ENCODE data around the gene BDNF.
A peak's percentile ranks its signal among the peaks of the same experiment; 100 is the strongest.

The BDNF gene

DNA sequence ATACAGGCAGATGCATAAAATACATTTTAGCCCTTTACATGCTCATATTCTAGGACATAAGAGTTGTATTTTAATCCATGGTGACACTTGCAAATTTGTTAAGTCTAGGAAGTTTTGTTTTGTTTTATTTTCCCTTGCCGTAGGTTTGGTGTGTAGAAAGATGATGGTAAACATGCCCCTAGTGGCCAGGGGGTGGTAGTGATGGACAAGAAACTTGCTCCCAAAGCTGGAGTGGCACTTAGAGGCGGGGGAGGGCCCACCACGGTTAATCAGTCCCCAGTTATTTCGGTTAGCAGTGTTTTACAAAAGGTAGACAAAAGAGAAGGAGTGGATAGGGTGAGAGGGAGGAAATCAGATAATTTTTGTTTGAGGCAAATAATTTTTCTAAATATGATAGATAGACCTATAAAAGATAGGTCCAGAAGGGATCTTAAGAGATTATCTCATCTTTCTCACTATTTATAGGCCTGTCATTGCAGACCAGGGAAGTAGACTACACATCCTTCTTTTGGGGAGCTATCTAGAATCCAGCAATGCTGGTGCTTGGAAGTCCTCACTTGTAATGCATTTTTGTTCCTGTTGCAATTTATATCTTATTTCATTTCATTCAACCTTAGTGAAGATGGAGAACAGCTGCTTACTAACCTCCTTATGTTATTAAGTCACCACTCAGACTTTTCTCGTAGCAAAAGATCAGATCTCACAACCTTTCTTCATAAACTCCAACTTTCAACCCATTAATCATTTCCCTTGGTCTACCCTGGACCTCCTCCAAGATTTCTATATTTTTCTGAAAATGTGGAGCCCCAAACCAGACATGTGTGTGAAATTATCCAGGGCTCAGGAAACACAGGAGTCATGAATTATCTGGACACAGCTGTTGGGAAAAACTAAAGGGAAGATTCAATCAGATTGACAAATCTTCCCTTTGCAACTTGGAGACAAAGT is 5.9 kb upstream of the BDNF start:
- DNase-seq (ENCODE audit: low spot score): no peak

DNA sequence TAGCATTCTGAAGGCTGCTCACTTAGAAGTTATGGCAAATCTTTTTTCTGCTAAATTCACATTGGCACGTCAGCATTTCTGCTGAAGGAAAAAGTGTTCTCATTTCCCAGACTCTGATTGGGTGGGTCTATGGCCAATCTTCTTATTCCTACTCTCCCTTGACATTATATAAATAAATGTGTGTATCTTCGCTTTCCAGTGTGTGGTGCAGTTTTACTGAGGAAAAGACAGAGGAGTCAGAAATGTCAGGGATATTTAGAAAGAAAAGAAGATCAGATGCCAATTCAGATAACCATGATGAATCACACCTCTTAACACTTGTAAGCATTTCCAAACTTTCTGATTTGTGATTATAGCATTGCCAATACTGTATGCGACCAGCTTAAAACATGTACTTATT is 3.2 kb upstream of the BDNF start:
- DNase-seq (ENCODE audit: low spot score): no peak

DNA sequence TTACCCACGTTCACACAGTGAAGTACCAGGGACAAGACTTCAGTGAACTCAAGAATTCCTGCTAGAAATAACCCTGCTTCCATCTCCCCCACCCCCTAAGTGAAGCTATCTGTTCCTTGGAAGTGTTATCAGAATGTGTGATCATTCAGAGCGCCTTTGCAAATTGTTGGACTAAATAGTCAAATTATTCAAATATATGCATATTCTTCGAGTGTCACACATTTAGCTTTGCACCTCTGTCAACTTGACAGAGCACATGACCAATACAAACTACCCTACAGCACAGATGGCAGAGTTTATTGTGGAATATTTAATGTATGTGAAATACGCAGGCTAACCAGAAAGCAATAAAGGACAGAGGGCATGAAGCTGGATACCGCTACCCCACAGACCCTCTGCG is 2.6 kb upstream of the BDNF start:
- no peak for DNase-seq (ENCODE audit: low spot score)

GRCh38 chr11:27701355-27702105 is 1.3 kb upstream of the BDNF start:
- no peak for DNase-seq (ENCODE audit: low spot score)

GRCh38 chr11:27699926-27700350 is 317 bp downstream of the BDNF start:
- DNase-seq (ENCODE audit: low spot score): peak; percentile 68

- peak; percentile 67 for DNase-seq (ENCODE audit: low spot score)
These were observed 871 bp downstream of the BDNF start for GRCh38 chr11:27699242-27699925.

GRCh38 chr11:27698872-27699241 is 1.4 kb downstream of the BDNF start:
- peak; percentile 90 for DNase-seq (ENCODE audit: low spot score)

DNA sequence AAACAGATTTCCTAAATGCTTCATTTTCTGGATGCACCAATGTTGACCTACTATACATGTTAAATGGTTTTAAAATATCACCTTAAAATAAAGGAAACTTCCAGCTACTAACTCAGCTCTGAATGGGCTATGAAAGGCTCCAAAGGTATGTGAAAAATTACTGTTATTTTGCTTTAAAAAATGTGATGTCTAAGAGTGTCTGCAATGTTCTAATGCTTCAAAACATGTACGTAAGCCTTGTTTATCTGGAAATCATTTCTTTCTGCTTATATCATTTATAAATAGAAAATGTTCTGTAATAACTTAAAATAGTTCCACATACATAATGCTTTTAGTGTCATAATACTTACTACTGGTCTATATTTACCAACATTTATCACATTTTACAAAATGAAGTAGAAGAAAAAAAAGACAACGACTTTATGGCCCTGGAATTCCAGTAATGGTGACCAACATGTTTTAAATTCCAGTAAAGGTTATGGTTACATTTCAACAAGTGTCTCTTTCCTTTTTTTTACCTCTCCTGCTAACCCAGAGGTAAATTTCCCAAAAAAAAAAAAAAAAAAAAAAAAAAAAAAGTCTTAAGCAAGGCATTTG is 2.5 kb downstream of the BDNF start:
- DNase-seq (ENCODE audit: low spot score): no peak

DNA sequence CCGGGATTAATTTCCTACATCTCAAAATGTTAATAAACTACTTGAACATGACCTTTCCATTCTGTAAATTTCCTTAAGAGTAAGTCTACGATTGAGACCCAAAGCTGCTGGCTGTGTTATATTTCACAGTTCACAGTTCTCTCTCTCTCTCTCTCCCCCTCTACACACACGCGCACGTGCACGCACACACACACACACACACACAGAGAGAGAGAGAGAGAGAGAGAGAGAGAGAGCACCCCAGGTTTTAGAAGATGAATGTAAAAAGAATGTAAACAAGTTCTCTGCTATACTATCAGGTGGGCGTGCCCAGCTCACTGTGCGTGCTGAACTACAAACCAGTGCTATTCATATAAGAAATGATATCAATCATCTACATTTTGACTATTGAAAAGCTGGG is 3.3 kb downstream of the BDNF start:
- DNase-seq (ENCODE audit: low spot score): no peak

- no peak for DNase-seq (ENCODE audit: low spot score)
These were observed 4.1 kb downstream of the BDNF start for GRCh38 chr11:27696115-27696514.

GRCh38 chr11:27694992-27695391 is 5.3 kb downstream of the BDNF start:
- DNase-seq (ENCODE audit: low spot score): no peak

- no peak for DNase-seq (ENCODE audit: low spot score)
These were observed 6.9 kb downstream of the BDNF start for GRCh38 chr11:27693398-27693797.

- no peak for DNase-seq (ENCODE audit: low spot score)
These were observed 7.5 kb downstream of the BDNF start for GRCh38 chr11:27692781-27693180.

GRCh38 chr11:27688076-27688475 is 12.2 kb downstream of the BDNF start:
- no peak for DNase-seq (ENCODE audit: low spot score)

DNA sequence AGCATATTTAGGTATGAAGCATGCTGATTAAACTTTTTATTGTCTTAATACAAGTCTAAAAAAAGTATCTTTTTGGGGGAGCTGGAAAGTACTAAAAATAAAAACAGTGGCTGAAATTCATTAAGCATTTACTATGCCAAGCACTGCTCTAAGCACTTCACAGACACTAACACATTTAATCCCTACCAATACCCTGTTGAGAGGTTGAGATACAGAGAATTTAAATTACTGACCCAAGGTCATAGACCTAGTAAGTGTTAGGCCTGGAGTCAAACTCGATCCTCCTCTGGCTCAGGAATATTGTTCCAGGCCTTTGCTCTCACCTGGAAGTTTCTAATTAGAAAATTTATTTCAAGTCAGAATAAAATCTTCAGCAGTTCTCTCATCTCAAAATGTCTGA is 18.6 kb downstream of the BDNF start:
- DNase-seq (ENCODE audit: low spot score): no peak

- no peak for DNase-seq (ENCODE audit: low spot score)
These were observed 20.9 kb downstream of the BDNF start for GRCh38 chr11:27679136-27680015.

GRCh38 chr11:27678242-27678641 is 22.0 kb downstream of the BDNF start:
- DNase-seq (ENCODE audit: low spot score): no peak

DNA sequence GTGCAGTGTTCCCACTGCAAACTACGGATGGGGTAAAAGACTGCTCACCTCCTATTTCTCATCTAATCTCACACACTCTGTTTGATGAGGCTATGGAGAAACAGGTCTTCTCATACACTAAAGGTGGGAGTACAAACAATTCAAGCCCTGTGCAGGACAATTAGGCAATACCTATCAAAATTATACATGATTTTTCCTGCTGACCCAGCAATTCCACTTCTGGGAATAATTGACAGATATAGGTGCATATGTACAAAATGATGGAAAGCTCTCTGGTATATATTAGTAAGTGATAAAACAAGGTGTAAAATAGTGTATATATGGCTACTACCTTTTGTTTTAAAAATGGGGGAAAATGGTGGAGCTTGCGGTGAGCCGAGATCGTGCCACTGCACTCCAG is 23.1 kb downstream of the BDNF start:
- DNase-seq (ENCODE audit: low spot score): no peak

DNA sequence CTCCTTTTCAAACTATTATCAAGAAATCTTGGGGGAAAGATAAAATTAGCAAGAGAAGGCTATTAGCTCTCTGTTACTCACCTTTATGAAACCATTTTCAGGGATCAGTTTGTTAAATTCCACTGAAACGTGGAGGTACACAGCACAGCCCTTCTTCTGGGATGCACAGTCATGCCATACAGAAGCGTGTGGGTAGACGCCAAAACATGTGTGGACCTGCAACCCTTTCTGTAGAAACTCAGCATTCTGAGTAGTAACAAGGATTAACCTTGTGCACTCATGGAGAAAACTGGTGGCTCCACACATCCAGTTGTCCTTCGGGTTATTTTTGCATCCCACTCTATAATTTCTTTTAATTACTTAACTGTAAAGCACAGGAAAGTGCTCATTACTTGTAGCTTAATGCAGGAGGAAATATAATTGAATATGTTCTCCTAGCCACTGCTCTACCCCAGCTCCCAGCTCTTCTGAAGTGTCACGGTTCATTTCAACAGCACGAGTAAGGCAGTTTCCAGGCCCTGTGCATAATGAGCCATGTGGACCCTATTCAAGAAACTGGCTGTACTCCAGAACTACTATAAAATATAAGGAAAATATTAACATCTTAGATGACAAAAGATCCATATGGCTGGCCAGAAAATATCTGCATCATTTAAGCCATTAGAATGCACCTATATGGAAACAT is 26.1 kb downstream of the BDNF start:
- no peak for DNase-seq (ENCODE audit: low spot score)

- DNase-seq (ENCODE audit: low spot score): no peak
These were observed 27.3 kb downstream of the BDNF start for GRCh38 chr11:27672836-27673464.
